GM20431 (cell line): ENCODE results near the gene GRK4.

Source experiments
- in situ Hi-C: fragments of 300-500 bp; cut with MseI, MboI; formaldehyde crosslinking; loops from one replicate; pipeline ENCODE4 v1.15.0; 2020; ENCODE audit warnings: low sequenced_read_pairs; ENCODE audit not compliant: unreplicated experiment

The GRK4 gene

DNA sequence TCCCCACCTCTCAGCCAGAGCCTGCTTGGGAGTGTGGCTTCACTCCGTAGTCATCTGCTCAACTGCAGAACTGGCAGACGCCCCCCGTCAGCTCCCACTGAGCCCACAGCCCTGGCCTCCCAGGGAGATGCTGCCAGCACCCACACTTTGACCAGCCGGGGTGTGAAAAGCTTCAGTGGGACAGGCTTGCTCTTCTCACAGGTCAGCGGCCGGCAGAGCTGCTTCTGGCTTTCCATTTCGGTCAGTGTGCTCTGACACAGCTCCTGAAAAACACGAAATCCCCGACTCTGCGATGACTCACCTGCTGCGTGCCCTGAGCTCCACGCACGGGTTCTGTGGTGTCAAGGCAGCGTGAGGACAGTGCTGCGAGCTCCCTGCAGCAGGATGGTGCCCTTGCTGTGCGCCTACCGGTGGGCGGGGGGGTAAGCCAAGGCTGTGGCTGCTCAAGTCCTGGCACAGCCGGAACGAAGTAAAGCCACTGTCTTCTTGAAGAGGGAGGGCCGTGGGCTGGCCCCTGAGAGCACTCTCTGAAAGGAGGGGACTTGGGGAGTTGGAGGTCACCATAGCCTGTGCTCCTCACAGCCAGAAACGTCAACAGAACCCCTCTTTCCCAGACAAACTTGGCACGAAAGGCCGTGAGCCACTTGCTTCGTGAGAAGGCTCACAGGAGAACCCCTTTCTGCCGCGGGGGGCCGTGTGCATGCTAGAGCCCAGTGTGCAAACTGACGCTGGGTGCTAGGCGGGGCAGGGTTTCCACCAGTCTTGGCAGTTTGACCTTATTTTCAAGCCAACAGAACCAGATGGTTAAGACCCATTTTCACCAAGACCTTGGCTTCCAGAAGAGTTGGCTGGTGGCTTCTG, 23.8 kb upstream of the GRK4 start:
- in situ Hi-C loops, result loop anchor here (25.0 kb wide), 1 partner anchor 177 kb away; the partner anchor contains the start of gene TNIP2

DNA sequence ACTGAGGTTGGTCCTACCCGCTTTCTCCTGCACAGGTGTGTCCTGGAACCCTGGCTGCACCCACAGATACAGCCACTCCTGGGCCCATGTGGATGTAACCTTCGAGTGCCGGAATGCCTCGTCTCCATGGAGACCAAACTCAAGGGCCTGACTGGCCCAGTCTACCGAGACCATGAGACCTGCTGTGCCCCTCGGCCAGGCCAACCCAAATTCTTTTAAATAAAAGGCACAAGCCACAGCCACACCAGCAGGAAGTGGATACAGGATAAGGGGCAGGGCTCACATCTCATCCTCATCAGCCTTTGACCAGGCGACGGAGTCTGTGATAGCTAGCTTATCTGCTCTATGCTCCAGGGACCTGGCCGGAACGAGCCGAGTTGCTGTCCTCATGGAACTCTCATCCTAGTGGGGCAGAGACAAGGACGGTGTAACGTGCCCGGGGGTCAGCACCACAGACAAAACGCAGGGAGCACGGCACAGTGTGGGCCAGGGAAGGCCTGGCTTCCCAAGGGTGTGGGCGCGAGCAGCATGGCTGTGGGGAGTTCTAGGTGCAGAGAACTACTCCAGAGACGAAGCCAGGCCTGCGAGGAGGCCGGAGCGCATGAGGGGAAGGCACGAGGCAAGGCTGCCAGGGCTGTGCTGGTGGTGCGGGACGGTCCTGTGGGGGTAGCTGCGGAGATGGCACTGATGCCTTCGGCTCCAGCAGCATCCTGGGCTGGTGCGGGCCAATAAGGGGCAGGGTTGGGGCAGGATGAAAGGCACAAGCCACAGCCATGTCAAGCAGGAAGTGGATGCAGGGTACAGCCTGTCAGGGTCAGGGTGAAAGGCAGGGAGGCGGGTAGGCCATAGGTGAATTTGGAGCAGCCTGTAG, 22.9 kb upstream of the GRK4 start:
- in situ Hi-C loops, result loop anchor here (25.0 kb wide), 1 partner anchor 178 kb away; the partner anchor contains the start of gene TNIP2

DNA sequence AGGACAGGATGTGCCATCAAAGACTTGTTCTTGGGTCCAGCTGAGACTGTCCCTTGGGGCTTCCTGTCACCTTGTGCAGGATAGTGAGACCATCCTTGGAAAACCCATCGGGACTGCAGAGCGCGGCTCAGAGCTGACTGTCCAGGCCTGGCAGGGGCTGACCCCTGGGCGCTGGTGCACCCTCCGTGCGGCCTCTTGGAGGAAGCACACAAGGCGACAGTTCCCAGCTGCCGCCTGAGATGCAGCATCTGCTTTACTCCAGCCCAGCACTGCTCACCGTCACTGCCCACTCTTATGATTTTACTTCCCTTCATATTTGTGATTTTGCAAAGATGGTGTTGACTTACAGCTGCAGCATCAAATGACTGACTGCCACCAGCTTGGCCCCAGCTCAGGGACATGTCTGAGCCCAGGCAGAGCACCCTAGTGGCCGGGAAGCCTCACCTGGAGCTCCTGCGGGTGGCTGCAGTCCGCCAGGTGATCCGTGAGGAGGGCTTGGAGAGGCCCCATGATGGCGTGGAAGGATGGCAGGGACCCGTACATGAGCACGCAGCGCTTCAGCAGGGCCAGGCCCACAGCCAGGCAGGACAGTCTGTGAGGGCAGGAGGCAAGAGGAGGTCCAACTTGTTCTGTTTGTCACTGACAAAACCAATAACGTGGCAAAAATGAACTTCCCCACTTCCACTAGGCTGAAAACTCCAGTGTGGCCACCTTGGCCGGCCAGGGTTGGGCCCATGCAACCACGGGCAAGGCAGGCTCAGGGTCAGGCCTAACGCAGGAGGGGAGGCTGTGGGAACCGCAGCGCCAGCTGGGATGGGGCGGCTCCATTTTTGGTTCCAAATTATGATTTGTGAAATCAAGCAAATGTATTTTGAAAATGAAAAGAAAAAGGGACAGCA, 22.0 kb upstream of the GRK4 start:
- in situ Hi-C loops, result loop anchor here (25.0 kb wide), 1 partner anchor 179 kb away; the partner anchor contains the start of gene TNIP2

DNA sequence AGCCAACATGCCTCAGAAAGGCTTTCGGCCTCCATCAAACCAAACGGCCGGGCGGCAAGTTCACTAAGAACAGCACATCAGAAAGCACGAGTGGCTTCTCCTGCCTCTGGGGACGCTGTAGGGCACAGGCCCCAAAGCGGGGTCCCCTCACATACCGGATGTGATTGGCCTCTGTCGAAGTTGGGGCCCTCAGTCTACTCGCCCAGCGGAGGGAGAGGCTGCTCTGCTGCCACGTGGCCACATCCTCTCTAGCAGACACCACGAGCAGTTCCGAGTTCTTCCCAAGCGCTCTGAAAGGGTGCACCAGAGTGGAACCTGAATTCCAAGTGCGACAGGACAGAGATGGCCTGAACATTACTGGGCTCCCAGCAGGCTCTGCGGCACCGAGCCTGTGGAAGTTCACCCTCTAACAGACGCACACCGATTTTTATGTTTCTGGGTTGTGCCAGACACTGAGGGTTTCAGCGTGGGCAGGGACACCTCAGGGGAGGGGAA, 21.3 kb upstream of the GRK4 start:
- in situ Hi-C loops, result loop anchor here (25.0 kb wide), 1 partner anchor 180 kb away; the partner anchor contains the start of gene TNIP2

DNA sequence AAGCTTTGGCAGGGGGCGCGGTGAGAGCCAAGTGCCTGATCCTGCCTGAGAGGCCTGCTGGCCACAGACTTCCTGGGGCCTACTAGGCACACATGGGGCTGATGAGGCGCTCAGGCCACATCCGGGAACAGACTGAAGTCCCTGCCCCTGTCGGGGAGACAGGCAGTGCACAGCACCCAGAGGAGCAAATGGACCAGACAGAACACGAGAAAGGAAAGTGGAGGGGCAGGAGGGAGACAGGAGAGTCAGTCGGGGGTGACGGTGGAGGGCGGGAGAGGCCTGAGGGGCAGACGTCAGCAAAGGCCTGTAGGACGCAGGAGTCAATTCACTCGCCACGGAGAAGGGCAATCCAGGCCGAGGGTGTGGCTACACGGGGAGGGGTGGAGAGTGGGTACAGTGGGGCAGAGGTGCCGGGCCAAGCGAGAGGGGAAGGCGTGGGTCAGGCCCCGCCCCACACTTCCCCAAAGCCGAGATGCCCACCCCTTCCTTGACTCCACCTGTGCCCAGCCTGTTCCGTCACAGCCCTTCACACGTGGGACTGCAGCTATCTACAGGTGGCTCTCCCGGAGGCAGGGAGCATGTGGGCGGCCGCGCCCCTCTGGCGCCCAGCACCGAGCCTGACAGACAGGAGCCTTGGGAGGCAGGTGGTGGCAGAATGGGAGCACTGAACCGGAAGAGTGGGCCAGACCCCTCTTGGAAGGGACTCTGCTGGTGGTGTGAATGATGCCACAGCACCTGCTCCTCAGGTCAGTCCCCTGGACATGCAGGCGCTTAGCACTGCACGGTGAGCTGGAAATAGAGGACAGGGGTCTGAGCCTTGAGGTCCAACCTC, 20.6 kb upstream of the GRK4 start:
- in situ Hi-C loops, result loop anchor here (25.0 kb wide), 1 partner anchor 180 kb away; the partner anchor contains the start of gene TNIP2

DNA sequence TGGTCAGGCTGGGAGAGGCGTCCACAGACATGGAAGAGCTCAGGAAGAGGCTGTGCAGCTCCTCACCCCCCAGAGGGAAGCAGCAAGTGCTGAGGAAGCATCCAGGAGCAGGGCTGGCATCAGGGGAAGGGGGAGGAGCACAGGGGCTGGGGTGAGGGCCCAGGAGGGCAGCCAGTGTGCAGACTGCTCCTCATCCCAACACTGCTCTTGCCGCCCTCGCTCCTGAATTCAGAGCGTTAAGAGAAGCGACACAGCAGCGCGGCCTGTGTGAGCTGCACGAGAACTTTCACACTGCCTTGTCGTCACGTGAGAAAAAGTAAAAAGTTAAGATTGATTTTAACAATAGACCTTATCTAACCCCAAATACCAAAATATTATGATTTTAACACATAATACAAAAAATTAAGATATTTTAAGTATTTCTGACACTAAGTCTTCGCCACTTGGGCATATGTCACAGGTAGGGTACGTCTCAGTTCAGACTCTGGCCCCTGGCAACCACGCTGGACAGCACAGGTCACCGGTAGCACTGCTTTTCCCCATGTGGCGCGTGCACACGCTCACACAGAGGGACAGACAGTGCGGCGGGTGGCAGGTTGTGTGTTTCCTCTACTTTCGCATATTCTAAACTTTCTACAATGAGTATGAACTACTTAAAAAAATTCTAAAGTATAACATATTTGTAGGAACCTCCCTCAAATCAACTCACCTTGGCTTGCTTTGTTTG, 19.8 kb upstream of the GRK4 start:
- in situ Hi-C loops, result loop anchor here (25.0 kb wide), 1 partner anchor 181 kb away; the partner anchor contains the start of gene TNIP2

DNA sequence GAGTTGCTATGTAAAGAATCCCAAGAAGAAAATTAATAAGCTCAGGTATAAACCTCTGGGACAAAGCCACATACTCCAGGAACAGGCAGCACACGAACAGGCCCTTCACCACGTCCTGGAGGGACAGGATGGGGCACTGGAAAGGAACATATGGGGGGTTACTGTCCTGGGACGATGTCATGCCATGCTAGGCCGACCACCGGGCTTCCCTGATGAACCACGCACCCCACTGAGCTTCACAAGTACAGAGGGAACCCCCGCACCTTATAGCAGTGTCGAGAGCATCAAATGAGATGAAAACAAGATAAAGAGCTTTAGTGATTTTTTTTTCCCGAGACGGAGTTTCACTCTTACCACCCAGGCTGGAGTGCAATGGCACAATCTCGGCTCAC, 19.3 kb upstream of the GRK4 start:
- in situ Hi-C loops, result loop anchor here (25.0 kb wide), 1 partner anchor 182 kb away; the partner anchor contains the start of gene TNIP2

DNA sequence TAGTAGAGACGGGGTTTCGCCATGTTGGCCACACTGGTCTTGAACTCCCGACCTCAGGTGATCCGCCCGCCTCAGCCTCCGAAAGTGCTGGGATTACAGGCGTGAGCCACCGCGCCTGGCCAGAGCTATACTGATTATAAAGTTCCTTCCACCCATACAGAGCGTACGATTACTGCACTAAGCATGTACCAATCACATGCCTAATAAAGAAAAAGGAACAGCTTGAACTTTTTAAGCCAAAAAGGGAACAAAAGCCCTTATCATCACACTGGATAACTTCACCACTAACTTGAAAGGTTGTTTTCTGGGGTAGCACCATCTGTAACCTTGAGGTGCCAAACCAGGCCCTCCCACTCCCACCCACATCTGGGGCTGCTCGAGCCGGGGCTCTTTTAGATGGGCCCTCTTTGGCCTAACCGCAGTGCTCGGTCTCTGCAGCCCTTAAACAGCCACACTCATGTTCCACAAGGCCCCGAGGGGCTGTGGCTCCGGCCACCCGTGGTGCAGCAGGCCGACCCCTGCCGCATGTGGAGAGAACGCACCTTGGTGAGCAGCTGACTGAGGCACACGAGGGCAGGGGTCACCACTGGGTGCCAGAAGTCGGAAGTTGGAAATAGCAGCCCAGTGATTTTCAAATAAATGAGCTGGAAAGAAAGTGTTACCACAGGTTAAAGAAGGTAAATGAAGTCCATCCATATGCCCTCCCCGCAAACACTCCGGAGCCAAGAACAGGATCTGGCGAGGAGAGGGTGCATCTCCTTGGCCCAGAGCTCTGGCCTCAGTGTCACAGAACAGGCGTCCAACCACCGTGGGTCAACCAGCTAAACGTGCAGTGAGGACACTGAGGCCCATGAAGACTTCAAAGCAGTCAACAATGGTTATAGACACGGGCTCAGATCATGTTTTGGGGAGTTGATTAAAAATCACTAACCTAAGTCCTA, 18.5 kb upstream of the GRK4 start:
- in situ Hi-C loops, result loop anchor here (25.0 kb wide), 1 partner anchor 183 kb away; the partner anchor contains the start of gene TNIP2

DNA sequence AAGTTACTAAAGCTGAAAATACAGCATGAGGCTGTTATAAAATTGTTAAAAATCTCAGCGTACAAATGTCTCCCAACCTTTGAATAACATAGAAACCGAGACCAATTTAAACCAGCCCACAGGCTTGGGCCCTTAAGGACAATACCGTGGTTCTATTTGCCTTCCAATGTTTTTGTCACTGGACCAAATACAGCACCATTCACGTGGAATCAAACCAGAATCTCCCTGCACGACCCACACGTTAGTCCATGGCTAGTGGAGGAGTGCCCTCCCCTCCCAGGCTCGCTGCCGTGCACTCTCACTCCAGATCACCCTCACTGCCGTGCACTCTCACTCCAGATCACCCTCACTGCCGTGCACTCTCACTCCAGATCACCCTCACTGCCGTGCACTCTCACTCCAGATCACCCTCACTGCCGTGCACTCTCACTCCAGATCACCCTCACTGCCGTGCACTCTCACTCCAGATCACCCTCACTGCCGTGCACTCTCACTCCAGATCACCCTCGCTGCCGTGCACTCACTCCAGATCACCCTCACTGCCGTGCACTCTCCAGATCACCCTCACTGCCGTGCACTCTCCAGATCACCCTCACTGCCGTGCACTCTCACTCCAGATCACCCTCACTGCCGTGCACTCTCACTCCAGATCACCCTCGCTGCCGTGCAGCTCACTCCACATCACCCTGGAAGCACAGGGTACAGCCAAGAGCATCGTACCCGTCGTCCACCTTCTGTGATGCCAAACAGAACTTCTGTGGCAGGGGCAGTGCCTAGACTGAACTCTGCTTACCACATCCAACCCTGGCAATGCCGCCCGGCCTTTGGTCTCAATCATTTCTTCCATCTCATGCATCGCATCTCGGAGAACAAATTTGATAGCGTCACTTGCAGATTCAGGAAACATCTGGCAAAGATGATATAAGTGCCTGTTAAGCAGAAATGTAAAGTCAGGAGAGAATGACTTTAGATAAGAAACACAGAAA, 17.5 kb upstream of the GRK4 start:
- in situ Hi-C loops, result loop anchor here (25.0 kb wide), 1 partner anchor 184 kb away; the partner anchor contains the start of gene TNIP2

DNA sequence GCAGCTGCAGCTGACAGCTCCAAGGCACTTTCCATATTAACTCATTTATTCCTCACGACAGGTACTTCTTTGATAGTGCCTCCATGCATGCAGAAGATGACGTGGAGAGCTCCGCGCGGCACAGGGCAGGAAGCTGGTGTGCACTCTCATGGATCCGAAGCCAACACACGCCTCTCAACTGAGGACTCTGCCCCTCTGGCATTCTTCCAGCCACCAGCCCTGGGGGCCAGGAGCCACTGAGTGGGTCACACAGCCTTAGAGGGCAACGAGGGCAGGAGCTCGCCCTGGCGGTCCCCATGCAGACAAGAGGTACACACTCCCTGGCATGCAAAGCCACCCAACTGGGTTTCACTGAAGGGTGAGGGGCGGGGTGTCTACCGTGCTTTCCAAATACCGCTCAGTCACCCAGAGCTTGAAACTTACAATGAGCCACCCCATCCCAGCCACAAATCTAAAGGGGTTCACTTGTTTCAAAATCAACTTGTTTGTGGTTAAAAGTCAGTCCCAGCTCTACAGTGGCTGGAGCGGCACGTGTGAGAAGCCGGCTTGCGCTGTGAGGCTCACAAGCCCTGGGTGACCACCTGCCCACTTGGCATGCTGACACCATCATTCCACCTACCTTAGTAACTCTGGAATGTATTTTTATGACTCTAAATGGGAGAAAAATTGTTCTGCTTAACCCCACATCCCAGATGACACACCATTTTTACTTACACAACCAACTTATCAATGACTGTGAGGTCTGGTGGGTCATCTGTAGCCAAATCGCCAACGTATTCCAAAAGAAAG, 16.4 kb upstream of the GRK4 start:
- in situ Hi-C loops, result loop anchor here (25.0 kb wide), 1 partner anchor 185 kb away; the partner anchor contains the start of gene TNIP2

DNA sequence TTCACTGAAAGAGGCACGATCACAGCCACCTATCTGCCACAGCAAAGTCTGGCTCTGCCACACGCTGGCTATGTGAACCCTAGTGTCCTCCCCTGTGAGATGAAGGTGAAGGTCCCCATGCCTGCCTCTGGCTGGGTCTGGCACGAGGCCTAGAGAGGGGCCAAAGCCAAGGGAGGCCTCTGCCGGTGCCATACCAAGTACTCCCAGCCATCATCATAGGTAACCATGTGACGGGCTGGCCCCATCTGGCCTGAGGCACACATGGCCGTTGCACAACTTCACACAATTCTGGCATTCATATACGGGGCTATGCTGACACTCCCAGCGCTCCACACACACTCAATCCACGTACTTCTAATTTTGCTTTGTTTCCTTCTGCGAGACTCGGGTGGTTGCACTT, 15.4 kb upstream of the GRK4 start:
- in situ Hi-C loops, result loop anchor here (25.0 kb wide), 1 partner anchor 186 kb away; the partner anchor contains the start of gene TNIP2

DNA sequence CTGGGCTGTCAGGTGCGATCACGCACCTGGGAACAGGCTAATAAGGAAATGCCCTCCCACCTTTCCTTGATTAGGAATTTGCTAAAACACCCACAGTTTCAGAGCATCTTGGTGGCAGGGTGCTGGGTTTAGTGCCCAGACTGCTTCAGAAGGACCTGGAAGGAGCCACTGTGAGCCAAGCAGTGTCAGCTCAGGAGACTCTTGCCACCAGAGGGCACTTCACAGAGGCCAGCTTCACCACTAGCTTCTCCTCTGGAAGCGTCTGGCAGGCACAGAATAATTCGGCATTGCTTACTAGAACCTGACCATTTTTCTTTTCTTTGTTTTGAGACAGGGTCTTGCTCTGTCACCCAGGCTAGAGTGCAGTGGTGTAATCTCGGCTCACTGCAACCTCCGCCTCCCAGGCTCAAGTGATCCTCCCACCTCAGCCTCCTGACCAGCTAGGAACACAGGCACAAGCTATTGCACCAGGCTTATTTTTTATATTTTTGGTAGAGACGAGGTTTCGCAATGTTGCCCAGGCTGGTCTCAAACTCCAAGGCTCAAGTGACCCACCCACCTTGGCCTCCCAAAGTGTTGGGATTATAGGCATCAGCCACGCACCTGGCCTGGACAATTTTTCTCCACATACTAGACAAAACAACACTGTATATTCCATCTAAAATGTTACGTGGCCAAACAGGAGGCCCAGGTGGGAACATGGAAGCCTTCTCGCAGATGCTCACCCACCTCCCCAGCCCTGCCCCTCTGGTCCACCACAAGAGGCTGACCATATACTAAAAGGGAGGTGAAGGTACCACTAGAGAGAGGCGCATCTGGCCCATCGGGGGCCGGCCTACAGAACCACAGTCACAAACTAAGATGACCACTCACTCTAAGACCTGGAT, 14.2 kb upstream of the GRK4 start:
- in situ Hi-C loops, result loop anchor here (25.0 kb wide), 1 partner anchor 187 kb away; the partner anchor contains the start of gene TNIP2

DNA sequence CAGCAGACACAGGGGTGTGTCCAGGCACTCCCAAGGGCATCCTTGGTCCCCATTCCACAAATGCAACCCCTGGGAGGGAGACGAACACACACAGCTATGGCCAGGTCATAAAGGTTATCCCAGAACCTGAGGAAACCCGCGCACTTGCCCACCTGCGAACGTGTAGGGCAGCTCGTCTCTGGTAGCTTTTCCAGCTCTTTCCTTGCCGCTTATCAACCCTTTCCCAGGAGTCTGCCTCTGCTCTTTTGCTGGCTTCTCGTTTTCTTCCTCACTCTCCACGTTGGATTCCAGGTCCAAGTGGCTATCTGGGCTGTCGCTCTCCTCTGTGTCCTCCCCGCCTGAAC, 13.6 kb upstream of the GRK4 start:
- in situ Hi-C loops, result loop anchor here (25.0 kb wide), 1 partner anchor 187 kb away; the partner anchor contains the start of gene TNIP2
